H1 (cell line): ENCODE measurements around the gene GATB. TPM values are rescaled to one million over a fixed set of nuclear protein-coding genes. Genes with fewer than 3 reads are reported as not detected.

Experiments
- CTCF ChIA-PET: fragments of 300-600 bp; sonication (Branson Sonifier 250); formaldehyde crosslinking; loops from one replicate; lab custom pipeline; 2021; ENCODE audit not compliant: partially characterized antibody; lab: Charles Lee
- POLR2A ChIA-PET: fragments of 300-600 bp; sonication (Branson Sonifier 250); formaldehyde crosslinking; loops from one replicate; lab custom pipeline; 2021; ENCODE audit warnings: inconsistent platforms; ENCODE audit not compliant: partially characterized antibody; lab: Charles Lee
- DNase-seq, 2 experiments: peaks; one replicate each; pipeline versions ENCODE4 v3.0.0 to v3.0.0-alpha.2; 2010 to 2022; ENCODE audit warnings: low spot score in 2 of 2, low read depth in 1 of 2, mixed read lengths in 1 of 2
- FAIRE-seq: peaks from 2 replicates; lab custom pipeline; 2011; peaks lifted over from hg19 to GRCh38; lab: Jason Lieb, UNC
- H2AFZ ChIP-seq: 2 replicates; pipeline ENCODE4 v1.8.1; 2012; ENCODE audit warnings: low read length, inconsistent platforms
- H2AK5ac ChIP-seq: 2 replicates; pipeline ENCODE4 v1.6.1; 2013; ENCODE audit warnings: low read depth, low read length
- H2BK120ac ChIP-seq: replicated peaks from 2 replicates; pipeline ENCODE3; 2013; ENCODE audit warnings: low read depth, low read length, inconsistent platforms
- H2BK12ac ChIP-seq: 2 replicates; pipeline ENCODE4 v1.6.1; 2013; ENCODE audit warnings: low read depth, low read length
- H2BK15ac ChIP-seq: 2 replicates; pipeline ENCODE4 v1.6.1; 2013; ENCODE audit warnings: low read length
- H2BK20ac ChIP-seq: 2 replicates; pipeline ENCODE4 v1.6.1; 2013; ENCODE audit warnings: low read length
- H2BK5ac ChIP-seq: 2 replicates; pipeline ENCODE4 v1.6.1; 2013; ENCODE audit warnings: low read depth, low read length
- H3K14ac ChIP-seq: 2 replicates; pipeline ENCODE4 v1.6.1; 2013; ENCODE audit warnings: inconsistent platforms; ENCODE audit not compliant: insufficient read length
- H3K18ac ChIP-seq: 2 replicates; pipeline ENCODE4 v1.6.1; 2013; ENCODE audit warnings: low read length; ENCODE audit errors: extremely low read depth
- H3K23ac ChIP-seq: 2 replicates; pipeline ENCODE4 v1.6.1; 2013; ENCODE audit warnings: inconsistent platforms; ENCODE audit not compliant: insufficient read length
- H3K23me2 ChIP-seq: 2 replicates; pipeline ENCODE4 v1.6.1; 2013; ENCODE audit warnings: low read depth, low read length
- H3K27ac ChIP-seq: 2 replicates; pipeline ENCODE4 v1.6.1; 2011; ENCODE audit warnings: low read depth, low read length, inconsistent platforms
- H3K27me3 ChIP-seq, 4 experiments: replicated peaks in 1 of 4; 1 replicate in 1 of 4; 2 replicates in 3 of 4; pipeline versions ENCODE4 v1.6.1 to v1.8.1; 2011 to 2013; ENCODE audit warnings: low read length in 3 of 4, mild to moderate bottlenecking in 3 of 4, inconsistent platforms in 2 of 4, mixed read lengths in 2 of 4, moderate library complexity in 1 of 4; ENCODE audit not compliant: control insufficient read depth in 3 of 4, insufficient read depth in 3 of 4; ENCODE audit errors: extremely low read depth in 1 of 4
- H3K36me3 ChIP-seq, 4 experiments: 2 replicates each; pipeline versions ENCODE4 v1.6.1 to v1.8.1; 2011 to 2013; ENCODE audit warnings: mild to moderate bottlenecking in 4 of 4, low read length in 3 of 4, moderate library complexity in 2 of 4, control low read depth in 1 of 4, inconsistent platforms in 1 of 4; ENCODE audit not compliant: insufficient read depth in 4 of 4, control insufficient read depth in 2 of 4
- H3K4ac ChIP-seq: replicated peaks from 2 replicates; pipeline ENCODE3; 2013; ENCODE audit warnings: low read length, low read depth, mixed read lengths, inconsistent platforms; ENCODE audit not compliant: insufficient read length
- H3K4me1 ChIP-seq, 4 experiments: replicated peaks in 1 of 4; 1 replicate in 1 of 4; 2 replicates in 3 of 4; pipeline versions ENCODE4 v1.6.1 to v1.8.1; 2011 to 2013; ENCODE audit warnings: low read length in 3 of 4, inconsistent platforms in 2 of 4, mixed read lengths in 1 of 4; ENCODE audit not compliant: insufficient read depth in 4 of 4, control insufficient read depth in 3 of 4
- H3K4me2 ChIP-seq, 2 experiments: 2 replicates each; pipeline versions ENCODE4 v1.6.1 to v1.8.1; 2011 to 2013; ENCODE audit warnings: low read depth in 2 of 2, low read length in 2 of 2, control low read depth in 1 of 2, inconsistent platforms in 1 of 2, mild to moderate bottlenecking in 1 of 2; ENCODE audit not compliant: insufficient read depth in 1 of 2
- H3K4me3 ChIP-seq, 4 experiments: fragments of 200-600, 300-600 bp in 1 of 4; sonication (generic), shearing (Covaris generic), sonication (Bioruptor Twin) in 1 of 4; 2 replicates each; pipeline versions ENCODE4 v1.5.1 to v1.8.1; 2011 to 2016; ENCODE audit warnings: low read length in 4 of 4, low read depth in 3 of 4, control low read depth in 2 of 4, inconsistent platforms in 2 of 4, mild to moderate bottlenecking in 2 of 4, mixed read lengths in 1 of 4, moderate library complexity in 1 of 4; ENCODE audit not compliant: insufficient read depth in 2 of 4; ENCODE audit errors: extremely low read depth in 1 of 4
- H3K56ac ChIP-seq: replicated peaks from 2 replicates; pipeline ENCODE3; 2013; ENCODE audit warnings: low read depth, mild to moderate bottlenecking, mixed read lengths, low read length, inconsistent platforms; ENCODE audit not compliant: insufficient read length
- H3K79me1 ChIP-seq: 2 replicates; pipeline ENCODE4 v1.6.1; 2013; ENCODE audit warnings: low read depth, low read length, control low read depth
- H3K79me2 ChIP-seq, 2 experiments: 2 replicates each; pipeline versions ENCODE4 v1.6.1 to v1.8.1; 2012 to 2013; ENCODE audit warnings: low read length in 2 of 2, mild to moderate bottlenecking in 2 of 2, inconsistent platforms in 1 of 2; ENCODE audit not compliant: insufficient read depth in 2 of 2, control insufficient read depth in 1 of 2
- H3K9ac ChIP-seq, 4 experiments: replicated peaks in 1 of 4; 1 replicate in 1 of 4; 2 replicates in 3 of 4; pipeline versions ENCODE4 v1.6.1 to v1.8.1; 2011 to 2013; ENCODE audit warnings: low read depth in 3 of 4, low read length in 3 of 4, control low read depth in 2 of 4, mild to moderate bottlenecking in 2 of 4, moderate library complexity in 2 of 4, inconsistent platforms in 1 of 4; ENCODE audit errors: extremely low read depth in 1 of 4
- H3K9me3 ChIP-seq, 2 experiments: 2 replicates each; pipeline versions ENCODE4 v1.6.1 to v1.8.1; 2012 to 2013; ENCODE audit warnings: mild to moderate bottlenecking in 2 of 2, moderate library complexity in 2 of 2, control low read depth in 1 of 2, inconsistent platforms in 1 of 2, low read depth in 1 of 2, low read length in 1 of 2, mixed read lengths in 1 of 2; ENCODE audit not compliant: insufficient read depth in 2 of 2
- H4K20me1 ChIP-seq, 2 experiments: replicated peaks in 1 of 2; 2 replicates each; pipeline versions ENCODE3 to v1.8.1; 2011 to 2013; ENCODE audit warnings: inconsistent platforms in 2 of 2, low read length in 2 of 2, mild to moderate bottlenecking in 1 of 2; ENCODE audit not compliant: insufficient read depth in 2 of 2, control insufficient read depth in 1 of 2
- H4K5ac ChIP-seq: 2 replicates; pipeline ENCODE4 v1.6.1; 2013; ENCODE audit warnings: low read length, low read depth, mixed read lengths, inconsistent platforms; ENCODE audit not compliant: insufficient read length
- H4K8ac ChIP-seq: 2 replicates; pipeline ENCODE4 v1.8.0; 2013; ENCODE audit warnings: mild to moderate bottlenecking, moderate library complexity, low read length, inconsistent platforms; ENCODE audit not compliant: insufficient read depth; ENCODE audit errors: extremely low read depth
- H4K91ac ChIP-seq: replicated peaks from 2 replicates; pipeline ENCODE3; 2013; ENCODE audit warnings: low read length, mixed read lengths, inconsistent platforms; ENCODE audit not compliant: insufficient read length
- POLR2A ChIP-seq, 2 experiments: IDR thresholded peaks; 1 replicate in 1 of 2; 2 replicates in 1 of 2; pipeline ENCODE4 v1.6.1; 2011; ENCODE audit warnings: low read depth in 2 of 2, low read length in 2 of 2, mild to moderate bottlenecking in 2 of 2; ENCODE audit errors: control extremely low read depth in 1 of 2
- WGBS, 2 experiments: shearing (Covaris generic) in 1 of 2; methylation state at CpG; one replicate each; pipeline versions ENCODE4 v1.1.6 to v1.1.7; 2013 to 2015; ENCODE audit warnings: low lambda C conversion rate in 2 of 2, mixed read lengths in 2 of 2, inconsistent platforms in 1 of 2, low coverage in 1 of 2, missing lambda C conversion rate in 1 of 2; ENCODE audit not compliant: insufficient replicate concordance in 2 of 2, insufficient coverage in 1 of 2, insufficient read length in 1 of 2; ENCODE audit errors: extremely low coverage in 1 of 2, missing lambda C conversion rate in 1 of 2; 5-methylcytosine and 5-hydroxymethylcytosine counted together
- polyA plus RNA-seq, 7 experiments: library from polyadenylated mRNA; depleted of rRNA in 3 of 7; stranded (reverse) in 5 of 7; unstranded in 2 of 7; fragments of >200 nt in 5 of 7; fragments of 200-250 nt in 2 of 7; gene quantifications; 1 replicate in 5 of 7; 2 replicates in 1 of 7; 4 replicates in 1 of 7; pipeline versions ENCODE4 v1.2.1 to v1.2.3, GENCODE V29; 2011 to 2013; ENCODE audit warnings: missing spikeins in 2 of 7, mixed read lengths in 2 of 7
- total RNA-seq: library from RNA; stranded (reverse); fragmentation: NEBNext Ultra II Directional; extraction: Animal tissue kit (Norgen Biotek cat#: 25700); gene quantifications from 2 replicates; pipeline ENCODE4 v1.2.1, GENCODE V29; 2021

GATB gene
- total and polyA plus RNA-seq, 2 of the 8 experiments (the other 6 are each of a cell fraction or from before 2014, with no cell fraction given) = 15.3 to 18.0 TPM

GRCh38 chr4:151667666-151668065 is 93.1 kb downstream of the GATB start:
- no peak overlapping the region for H4K91ac ChIP-seq
- H3K27me3 ChIP-seq = no peaks in the 10 kb centered on the region
- POLR2A ChIA-PET = interaction anchor here (1.3 kb wide), 1 partner anchor 28 kb away, joined by 3 read pairs; no protein-coding TSS in a partner anchor
- no peak for TF ChIP-seq POLR2A (IDR thresholded peaks at IDR 0.05; ENCODE audit: control extremely low read depth in 1 of 2, low read depth in 2 of 2, low read length in 2 of 2)

More at GRCh38 chr4:151667666-151668065, 93.1 kb downstream of the GATB start:
- Histone ChIP-seq H3K23me2 (no peaks in the 10 kb centered on the region), H4K20me1 (peaks cover 0 to 2% of the 10 kb centered on the region in 2 experiments), H3K79me1 (no peaks in the 10 kb centered on the region; the same call in 1 of the 2 replicates), H4K8ac (no peak overlapping the region), H2BK20ac (no peak overlapping the region), H3K4me3 (no peak overlapping the region), H3K4ac (no peak overlapping the region), H3K4me1 (no peaks in the 10 kb centered on the region), H3K79me2 (no peaks in the 10 kb centered on the region), H3K27ac (no peak overlapping the region), H4K5ac (no peak overlapping the region), H2BK120ac (no peak overlapping the region), H2AFZ (no peak overlapping the region), H3K14ac (no peak overlapping the region), H2BK15ac (no peak overlapping the region), H3K9me3 (no peaks in the 10 kb centered on the region), H3K9ac (no peak overlapping the region), H3K4me2 (no peak overlapping the region), H3K56ac (no peak overlapping the region), H3K36me3 (peaks cover 0 to 10% (median 5%) of the 10 kb centered on the region in 4 experiments; a peak in 5 of 8 replicates), H2AK5ac (no peak overlapping the region), H3K23ac (no peak overlapping the region), H2BK5ac (no peak overlapping the region), H3K18ac (no peak overlapping the region), H2BK12ac (no peak overlapping the region)
- CTCF ChIA-PET = interaction anchor here (1.0 to 1.5 kb wide), 5 partner anchors 9 to 648 kb away, joined by 3 to 5 read pairs (median 3); no protein-coding TSS in a partner anchor
- DNase-seq (no peak), FAIRE-seq (peak; percentile 32)
- 88% methylated on average over 4 of the region's 4 CpGs; no CpG with 5 or more reads in 1 of the 2 experiments for WGBS, 2 experiments
